ENCODE measurements around the gene PKD2L2. TPM values are rescaled to one million over a fixed set of nuclear protein-coding genes. Genes with fewer than 3 reads are reported as not detected.
"Not testable (repeated sequence)": the region's sequence is repeated elsewhere in the genome, so short reads cannot be mapped to it uniquely, and the experiment has no call there.

The PKD2L2 gene
- total and polyA plus RNA-seq, 10 of the 15 experiments (the other 5 are each of a cell fraction or from before 2014, with no cell fraction given): 0.11 to 0.86 (median 0.26) TPM; not detected in 4

DNA sequence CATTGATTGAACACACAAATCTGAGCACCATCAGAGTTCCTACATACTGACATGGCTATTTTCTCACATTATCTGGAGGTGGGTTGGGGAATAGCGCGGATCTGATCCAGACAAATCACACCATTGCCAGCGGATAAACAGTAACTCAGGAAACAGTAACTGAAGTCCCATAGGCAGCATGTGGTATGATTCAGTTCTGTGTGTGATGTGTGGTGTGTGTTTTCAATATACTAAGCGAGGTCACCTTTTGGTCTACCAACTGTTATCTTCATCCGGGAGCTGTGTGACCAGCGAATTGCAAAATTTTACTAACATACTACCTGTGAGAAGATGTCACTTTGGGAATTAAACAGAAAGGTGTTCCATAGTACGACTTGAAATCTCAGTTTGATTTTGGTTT lies 50.1 kb downstream of the PKD2L2 start:
- H3K4me3 ChIP-seq: no peak overlapping the region
- no peak for ATAC-seq
- SMC1A ChIA-PET (ENCODE audit: uncharacterized antibody, unreplicated experiment): interaction anchor here (0.9 to 1.6 kb wide), 4 partner anchors 10 to 160 kb away, joined by 3 to 6 read pairs (median 3); no protein-coding TSS in a partner anchor
- 42% methylated on average over 7 of the region's 7 CpGs for WGBS (ENCODE audit: insufficient coverage, insufficient replicate concordance, low lambda C conversion rate, missing lambda C conversion rate)
- peaks cover 11 to 39% of the 10 kb centered on the region in 2 experiments for H3K36me3 ChIP-seq (ENCODE audit: control insufficient read depth in 2 of 2, insufficient read depth in 2 of 2, low read length in 1 of 2)
- FAIRE-seq: no peak
- H4K20me1 ChIP-seq (ENCODE audit: control insufficient read depth, insufficient read depth): no peaks in the 10 kb centered on the region
- H3K4me2 ChIP-seq (ENCODE audit: control insufficient read depth, insufficient read depth): no peak overlapping the region
- no peaks in the 10 kb centered on the region; the same call in 1 of the 2 replicates for H3K79me2 ChIP-seq (ENCODE audit: control insufficient read depth, insufficient read depth, low read length)
- intact Hi-C loops (cut with micrococcal nuclease; ENCODE audit: unreplicated experiment): loop anchor here (10.0 kb wide), 1 partner anchor 165 kb away; no protein-coding TSS in a partner anchor
- in situ Hi-C loops (cut with MboI): no loop called here
- TF ChIP-seq ZBTB11 (CRISPR knock-in tag; IDR thresholded peaks at IDR 0.05) (no peak), POLR2AphosphoS5 (IDR thresholded peaks at IDR 0.05; ENCODE audit: low read length) (0 out of 2 replicates have a peak, but pooled peaks have one; percentile 41), JUND (IDR thresholded peaks at IDR 0.05; ENCODE audit: low read depth, low read length) (no peak)
- DNase-seq (ENCODE audit: low read depth, low spot score): no peak
- H3K4me1 ChIP-seq (ENCODE audit: control insufficient read depth, insufficient read depth, low read length): peaks cover 20% of the 10 kb centered on the region
- no peak overlapping the region for H3K9ac ChIP-seq (ENCODE audit: control insufficient read depth, insufficient read depth, low read length)
- H3K27ac ChIP-seq (ENCODE audit: control insufficient read depth, insufficient read depth): no peak overlapping the region
- H2AFZ ChIP-seq (ENCODE audit: control insufficient read depth, low read depth, low read length): no peak overlapping the region
- no peaks in the 10 kb centered on the region; a peak in 1 of 4 replicates for H3K27me3 ChIP-seq (replicated peaks in 1 of 2; ENCODE audit: control insufficient read depth in 2 of 2, insufficient read depth in 2 of 2, low read length in 1 of 2)
- H3K9me3 ChIP-seq (replicated peaks; ENCODE audit: control insufficient read depth, insufficient read depth, low read length): no peaks in the 10 kb centered on the region
- POLR2A ChIA-PET: no interaction called here
- CTCF ChIA-PET: no interaction called here
- BruUV-seq (replicated peaks): no TSS peak
- RAD21 ChIA-PET (ENCODE audit: unreplicated experiment): no interaction called here

DNA sequence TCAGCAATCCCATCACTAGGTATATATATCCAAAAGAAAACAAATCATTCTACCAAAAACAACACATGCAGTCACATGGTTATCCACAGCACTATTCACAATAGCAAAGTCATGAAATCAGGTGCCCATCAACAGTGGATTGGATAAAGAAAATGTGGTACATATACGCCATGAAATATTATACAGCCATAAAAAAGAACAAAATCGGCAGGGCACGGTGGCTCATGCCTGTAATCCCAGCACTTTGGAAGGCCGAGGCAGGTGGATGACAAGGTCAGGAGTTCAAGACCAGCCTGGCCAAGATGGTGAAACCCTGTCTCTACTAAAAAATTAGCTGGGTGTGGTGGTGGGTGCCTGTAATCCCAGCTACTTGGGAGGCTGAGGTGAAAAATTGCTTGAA lies 55.0 kb downstream of the PKD2L2 start:
- H3K4me1 ChIP-seq (ENCODE audit: control insufficient read depth, insufficient read depth, low read length); DNase-seq (ENCODE audit: low read depth, low spot score); H3K79me2 ChIP-seq (ENCODE audit: control insufficient read depth, insufficient read depth, low read length); RAD21 ChIA-PET (ENCODE audit: unreplicated experiment); H3K9ac ChIP-seq (ENCODE audit: control insufficient read depth, insufficient read depth, low read length); SMC1A ChIA-PET (ENCODE audit: uncharacterized antibody, unreplicated experiment); H3K4me2 ChIP-seq (ENCODE audit: control insufficient read depth, insufficient read depth); ATAC-seq; H2AFZ ChIP-seq (ENCODE audit: control insufficient read depth, low read depth, low read length); H4K20me1 ChIP-seq (ENCODE audit: control insufficient read depth, insufficient read depth); BruUV-seq (replicated peaks); intact Hi-C loops (cut with micrococcal nuclease; ENCODE audit: unreplicated experiment); H3K27me3 ChIP-seq (replicated peaks in 1 of 2; ENCODE audit: control insufficient read depth in 2 of 2, insufficient read depth in 2 of 2, low read length in 1 of 2); in situ Hi-C loops (cut with MboI); H3K27ac ChIP-seq (ENCODE audit: control insufficient read depth, insufficient read depth); FAIRE-seq; H3K4me3 ChIP-seq; H3K9me3 ChIP-seq (replicated peaks; ENCODE audit: control insufficient read depth, insufficient read depth, low read length): not testable (repeated sequence)
- WGBS (ENCODE audit: insufficient coverage, insufficient replicate concordance, low lambda C conversion rate, missing lambda C conversion rate): 98% methylated on average over 4 of the region's 4 CpGs
- POLR2A ChIA-PET: interaction anchor here (0.6 to 0.7 kb wide), 2 partner anchors 9 to 61 kb away, joined by 4 to 7 read pairs; no protein-coding TSS in a partner anchor
- peaks cover 14 to 51% of the 10 kb centered on the region in 2 experiments for H3K36me3 ChIP-seq (ENCODE audit: control insufficient read depth in 2 of 2, insufficient read depth in 2 of 2, low read length in 1 of 2)
- CTCF ChIA-PET: interaction anchor here (1.1 to 1.5 kb wide), 2 partner anchors 8 to 164 kb away, joined by 4 to 6 read pairs; no protein-coding TSS in a partner anchor
